A673 (cell line): ENCODE data around the gene SCRT2.

Experiments used
- EZH2 ChIP-seq: fragments of 200-600 bp; sonication (generic); IDR thresholded peaks from 2 replicates; pipeline ENCODE4 v1.6.1; 2017; ENCODE audit warnings: borderline replicate concordance, low read depth, mild to moderate bottlenecking, mixed read lengths, antibody characterized with exemption, low read length; ENCODE audit not compliant: poor library complexity, severe bottlenecking
- TF ChIP-seq, protein P1 (sequence below): fragments of 300-800, 200-600 bp; sonication (generic); conservative IDR thresholded peaks from 2 replicates; pipeline ENCODE4 v1.5.1; 2017; ENCODE audit warnings: low read depth, mild to moderate bottlenecking, antibody characterized with exemption, low read length, moderate library complexity, mixed read lengths

DNA sequence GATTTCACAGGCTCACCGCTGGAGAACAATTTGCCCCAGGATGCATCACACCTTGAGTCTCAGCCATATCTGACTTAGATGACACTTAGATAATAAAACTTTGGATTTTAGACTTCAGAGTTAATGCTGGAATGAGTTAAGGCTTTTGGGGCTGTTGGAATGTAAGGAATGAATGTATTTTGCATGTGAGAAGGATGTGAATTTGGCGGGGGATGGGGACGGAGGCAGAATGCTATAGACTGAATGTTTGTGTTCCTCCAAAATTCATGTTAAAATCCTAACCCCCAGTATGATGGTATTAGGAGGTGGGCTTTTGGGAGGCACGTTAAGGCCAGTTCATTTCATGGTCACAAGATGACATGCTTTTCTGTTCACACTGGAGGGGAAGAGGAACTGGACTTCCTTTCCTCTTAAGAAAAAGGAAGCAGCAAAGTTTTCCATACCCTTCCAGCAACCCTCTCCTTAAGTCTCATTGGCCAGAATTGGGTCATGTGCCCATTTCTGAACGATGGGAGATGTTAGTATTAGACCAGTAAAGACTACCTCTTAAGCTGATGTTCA, 16.8 kb downstream of the SCRT2 start:
- TF ChIP-seq, protein P1, sequence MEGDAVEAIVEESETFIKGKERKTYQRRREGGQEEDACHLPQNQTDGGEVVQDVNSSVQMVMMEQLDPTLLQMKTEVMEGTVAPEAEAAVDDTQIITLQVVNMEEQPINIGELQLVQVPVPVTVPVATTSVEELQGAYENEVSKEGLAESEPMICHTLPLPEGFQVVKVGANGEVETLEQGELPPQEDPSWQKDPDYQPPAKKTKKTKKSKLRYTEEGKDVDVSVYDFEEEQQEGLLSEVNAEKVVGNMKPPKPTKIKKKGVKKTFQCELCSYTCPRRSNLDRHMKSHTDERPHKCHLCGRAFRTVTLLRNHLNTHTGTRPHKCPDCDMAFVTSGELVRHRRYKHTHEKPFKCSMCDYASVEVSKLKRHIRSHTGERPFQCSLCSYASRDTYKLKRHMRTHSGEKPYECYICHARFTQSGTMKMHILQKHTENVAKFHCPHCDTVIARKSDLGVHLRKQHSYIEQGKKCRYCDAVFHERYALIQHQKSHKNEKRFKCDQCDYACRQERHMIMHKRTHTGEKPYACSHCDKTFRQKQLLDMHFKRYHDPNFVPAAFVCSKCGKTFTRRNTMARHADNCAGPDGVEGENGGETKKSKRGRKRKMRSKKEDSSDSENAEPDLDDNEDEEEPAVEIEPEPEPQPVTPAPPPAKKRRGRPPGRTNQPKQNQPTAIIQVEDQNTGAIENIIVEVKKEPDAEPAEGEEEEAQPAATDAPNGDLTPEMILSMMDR, result no peak
- TF ChIP-seq EZH2, result no peak
